ENCODE measurements around the gene RIPK4.

DNA sequence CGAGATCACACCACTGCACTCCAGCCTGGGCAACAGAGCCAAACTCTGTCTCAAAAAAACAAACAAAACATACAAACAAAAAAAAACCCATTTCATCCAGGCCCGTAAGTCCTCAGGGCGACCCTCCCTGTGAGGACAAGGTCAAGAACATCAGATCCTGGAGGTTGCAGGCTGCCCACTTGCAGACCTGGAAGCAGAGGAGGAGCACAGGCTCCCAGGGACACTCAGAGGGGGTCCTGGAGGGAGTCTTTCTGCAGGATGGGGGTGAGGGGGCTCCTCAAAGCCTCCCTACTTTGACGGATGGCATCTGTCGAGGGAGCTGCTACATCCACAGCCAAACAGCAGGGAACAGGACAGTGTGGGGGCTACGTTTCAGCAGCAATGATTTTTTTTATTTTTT, 47.2 kb downstream of the RIPK4 start:
- TF ChIP-seq, protein P1, sequence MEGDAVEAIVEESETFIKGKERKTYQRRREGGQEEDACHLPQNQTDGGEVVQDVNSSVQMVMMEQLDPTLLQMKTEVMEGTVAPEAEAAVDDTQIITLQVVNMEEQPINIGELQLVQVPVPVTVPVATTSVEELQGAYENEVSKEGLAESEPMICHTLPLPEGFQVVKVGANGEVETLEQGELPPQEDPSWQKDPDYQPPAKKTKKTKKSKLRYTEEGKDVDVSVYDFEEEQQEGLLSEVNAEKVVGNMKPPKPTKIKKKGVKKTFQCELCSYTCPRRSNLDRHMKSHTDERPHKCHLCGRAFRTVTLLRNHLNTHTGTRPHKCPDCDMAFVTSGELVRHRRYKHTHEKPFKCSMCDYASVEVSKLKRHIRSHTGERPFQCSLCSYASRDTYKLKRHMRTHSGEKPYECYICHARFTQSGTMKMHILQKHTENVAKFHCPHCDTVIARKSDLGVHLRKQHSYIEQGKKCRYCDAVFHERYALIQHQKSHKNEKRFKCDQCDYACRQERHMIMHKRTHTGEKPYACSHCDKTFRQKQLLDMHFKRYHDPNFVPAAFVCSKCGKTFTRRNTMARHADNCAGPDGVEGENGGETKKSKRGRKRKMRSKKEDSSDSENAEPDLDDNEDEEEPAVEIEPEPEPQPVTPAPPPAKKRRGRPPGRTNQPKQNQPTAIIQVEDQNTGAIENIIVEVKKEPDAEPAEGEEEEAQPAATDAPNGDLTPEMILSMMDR (IDR thresholded peaks at IDR 0.05) = no peak
- TF ChIP-seq POLR2A (IDR thresholded peaks at IDR 0.05) = no peak
